Anterior cingulate cortex (tissue), 58 donors: Measurements from ENCODE around the gene ZNF700.
A peak's percentile ranks its signal among the peaks of the same experiment; 100 is the strongest.
"Not testable (repeated sequence)": the region's sequence is repeated elsewhere in the genome, so short reads cannot be mapped to it uniquely, and the experiment has no call there.

Experiments
- DNase-seq, 58 donors: peaks; one replicate each; lab custom pipeline; 2025; lab: John Stamatoyannopoulos, UW

The ZNF700 gene

GRCh38 chr19:11924886-11925650 is at the start of gene ZNF700:
Gene ZNF700, plus strand, starts transcription at chr19:11925107. Its CDS starts 104 bp downstream, at chr19:11925211.
- peak; percentile 40 to 97 (median 89) for DNase-seq

DNA sequence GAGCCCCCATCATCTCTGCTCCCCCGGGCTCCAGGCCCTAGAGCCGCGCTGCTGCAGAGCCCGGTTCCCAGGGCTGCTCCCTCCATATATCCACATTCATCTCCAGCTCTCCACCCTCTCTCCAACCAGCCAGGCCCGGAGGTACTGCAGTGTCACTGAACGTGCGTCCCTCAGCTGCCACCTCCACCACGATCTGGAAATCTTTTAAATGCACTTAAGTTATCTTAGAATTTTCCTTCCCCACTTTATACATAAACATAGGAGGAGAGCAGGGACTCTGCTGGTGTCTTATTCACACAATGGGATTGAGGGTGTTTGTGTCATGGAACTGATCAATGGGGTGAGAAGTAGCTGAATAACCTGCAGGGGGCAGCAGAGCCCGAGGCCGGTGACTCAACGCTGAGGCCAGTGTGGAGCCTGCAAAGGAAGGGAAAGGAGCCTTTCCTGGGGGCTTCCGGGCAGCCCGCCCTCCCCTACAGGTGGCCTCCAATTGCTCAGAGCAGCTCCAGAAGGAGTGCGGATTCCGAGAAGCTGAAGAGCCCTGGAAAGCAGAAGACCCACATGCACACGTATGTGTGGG is 45.1 kb upstream of the ZNF700 start:
- peak in 7 of 58 donors; percentile 0 to 15 (median 0) for DNase-seq

GRCh38 chr19:11880598-11880997 is 44.3 kb upstream of the ZNF700 start:
- DNase-seq, result no peak

- peak in 40 of 58 donors; percentile 0 to 47 (median 5) for DNase-seq
Observed at GRCh38 chr19:11881151-11881800, 43.6 kb upstream of the ZNF700 start.

- DNase-seq, result no peak
Observed at GRCh38 chr19:11882606-11883005, 42.3 kb upstream of the ZNF700 start.

GRCh38 chr19:11887234-11887610 is 37.7 kb upstream of the ZNF700 start:
- DNase-seq, result peak in 5 of 58 donors; percentile 7 to 56 (median 45)

DNA sequence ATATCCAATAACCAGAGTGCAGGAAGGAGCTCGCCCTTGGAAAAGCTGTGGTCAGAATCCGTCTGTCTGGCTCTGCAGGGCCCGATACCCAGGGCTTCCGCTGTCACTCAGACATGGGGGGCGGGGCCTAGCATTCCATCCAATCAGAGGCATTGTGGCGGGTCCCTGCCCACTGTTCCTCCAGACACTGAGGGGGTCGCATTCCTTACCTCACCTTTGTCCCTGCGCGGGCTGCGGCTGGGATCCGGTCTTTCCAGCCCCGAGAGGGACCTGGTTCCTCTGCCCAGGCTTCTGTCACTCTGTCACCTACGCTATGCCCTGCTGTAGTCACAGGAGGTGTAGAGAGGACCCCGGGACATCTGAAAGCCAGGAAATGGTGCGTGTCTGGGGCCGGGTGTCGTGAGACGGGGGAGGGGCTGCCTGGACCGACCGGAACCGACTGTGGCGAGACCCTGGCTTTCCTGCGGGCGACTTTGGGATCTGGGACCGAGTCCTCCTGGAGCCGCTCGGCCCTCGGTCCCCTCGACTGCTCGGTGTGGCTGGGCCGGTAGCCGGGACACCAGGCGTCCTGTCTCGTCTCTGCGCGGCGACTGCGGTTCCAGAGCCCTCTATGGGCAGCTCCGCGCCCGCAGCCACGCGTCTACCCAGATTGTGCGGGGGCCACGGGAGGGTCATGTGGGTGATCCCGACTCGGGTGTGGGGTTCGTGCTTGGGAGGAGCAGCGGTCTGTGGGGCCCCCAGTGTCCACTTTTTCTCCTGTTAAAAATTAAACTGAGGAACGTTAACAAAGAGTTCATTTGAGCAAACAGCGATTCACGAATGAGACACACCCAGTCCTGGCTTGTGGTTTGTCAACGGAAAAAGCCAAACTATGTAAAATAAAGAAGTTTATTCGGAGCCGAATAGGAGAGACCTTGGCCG is 37.0 kb upstream of the ZNF700 start, which contains the start of gene ZNF69:
Gene ZNF69, plus strand, starts transcription at position 172 of the 921 bp plus-strand sequence. Its CDS starts 142 bp downstream, at position 314.
- peak in 57 of 58 donors; percentile 12 to 87 (median 66) for DNase-seq

DNA sequence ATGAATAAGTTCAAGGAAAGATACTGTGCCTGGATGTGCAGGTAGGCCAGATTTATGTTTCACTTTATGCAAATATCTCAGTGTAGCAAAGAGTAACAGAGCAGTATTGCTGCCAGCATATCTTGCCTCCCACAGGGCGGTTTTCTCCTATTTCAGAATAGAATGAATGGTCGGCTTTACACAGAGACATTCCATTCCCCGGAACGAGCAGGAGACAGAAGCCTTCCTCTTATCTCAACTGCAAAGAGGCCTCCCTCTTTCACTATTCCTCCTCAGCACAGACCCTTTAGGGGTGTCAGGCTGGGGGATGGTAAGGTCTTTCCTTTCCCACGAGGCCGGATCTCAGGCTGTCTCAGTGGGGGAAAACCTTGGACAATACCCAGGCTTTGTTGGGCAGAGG is 35.0 kb upstream of the ZNF700 start:
- DNase-seq, result not testable (repeated sequence)

- no peak for DNase-seq
Observed at GRCh38 chr19:11890634-11891033, 34.3 kb upstream of the ZNF700 start.

GRCh38 chr19:11894851-11895250 is 30.1 kb upstream of the ZNF700 start:
- no peak for DNase-seq

GRCh38 chr19:11902228-11902627 is 22.7 kb upstream of the ZNF700 start:
- no peak for DNase-seq

DNA sequence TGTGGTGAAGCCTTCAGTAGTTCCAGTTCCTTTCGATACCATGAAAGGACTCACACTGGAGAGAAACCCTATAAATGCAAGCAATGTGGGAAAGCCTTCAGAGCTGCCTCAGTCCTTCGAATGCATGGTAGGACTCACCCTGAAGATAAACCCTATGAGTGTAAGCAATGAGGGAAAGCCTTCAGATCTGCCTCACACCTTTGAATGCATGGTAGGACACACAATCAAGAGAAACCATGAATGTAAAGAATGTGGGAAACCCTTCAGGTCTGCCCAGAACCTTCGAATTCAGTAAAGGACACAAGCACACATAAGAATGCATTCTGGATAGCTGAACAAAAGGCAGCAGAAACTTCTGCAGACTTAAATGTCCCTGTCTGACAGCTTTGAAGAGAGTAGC is 19.0 kb upstream of the ZNF700 start:
- DNase-seq, result no peak

DNA sequence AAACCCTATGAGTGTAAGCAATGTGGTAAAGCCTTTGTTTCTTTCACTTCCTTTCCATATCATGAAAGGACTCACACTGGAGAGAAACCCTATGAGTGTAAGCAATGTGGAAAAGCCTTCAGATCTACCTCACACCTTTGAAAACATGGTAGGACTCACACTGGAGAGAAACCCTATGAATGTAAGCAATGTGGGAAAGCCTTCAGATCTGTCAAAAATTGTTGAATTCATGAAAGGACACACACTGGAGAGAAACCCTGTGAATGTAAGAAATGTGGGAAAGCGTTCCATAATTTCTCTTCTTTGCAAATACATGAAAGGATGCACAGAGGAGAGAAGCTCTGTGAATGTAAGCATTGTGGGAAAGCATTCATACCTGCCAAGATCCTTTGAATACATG is 13.0 kb upstream of the ZNF700 start:
- not testable (repeated sequence) for DNase-seq

DNA sequence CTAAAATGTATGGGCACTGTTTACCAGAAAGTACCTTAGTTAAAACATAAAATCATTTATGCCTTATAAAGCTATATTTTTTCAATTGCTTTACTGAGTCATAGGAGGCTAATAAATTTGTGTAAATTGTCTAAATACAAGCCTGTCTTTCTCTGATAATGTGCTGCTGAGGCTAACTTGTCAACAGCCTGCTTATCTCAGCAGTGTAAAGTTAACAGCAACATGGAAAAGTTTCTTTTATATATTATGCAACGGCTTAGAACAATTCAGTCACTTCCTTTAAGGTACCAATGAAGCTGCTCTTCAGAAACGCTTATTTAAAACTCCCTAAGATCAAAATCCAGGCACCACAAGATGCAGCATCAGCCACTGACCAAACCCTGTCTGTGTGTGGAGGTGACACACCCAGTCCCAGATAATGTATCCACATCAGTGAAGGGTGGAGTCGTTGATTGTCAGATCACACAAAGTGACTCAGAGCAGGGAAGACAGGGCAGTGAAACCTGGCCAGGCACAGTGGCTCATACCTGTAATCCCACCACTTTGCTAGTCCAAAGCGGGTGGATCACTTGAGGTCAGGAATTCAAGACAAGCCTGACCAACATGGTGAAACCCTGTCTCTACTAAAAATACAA is 10.4 kb upstream of the ZNF700 start:
- DNase-seq, result not testable (repeated sequence)

DNA sequence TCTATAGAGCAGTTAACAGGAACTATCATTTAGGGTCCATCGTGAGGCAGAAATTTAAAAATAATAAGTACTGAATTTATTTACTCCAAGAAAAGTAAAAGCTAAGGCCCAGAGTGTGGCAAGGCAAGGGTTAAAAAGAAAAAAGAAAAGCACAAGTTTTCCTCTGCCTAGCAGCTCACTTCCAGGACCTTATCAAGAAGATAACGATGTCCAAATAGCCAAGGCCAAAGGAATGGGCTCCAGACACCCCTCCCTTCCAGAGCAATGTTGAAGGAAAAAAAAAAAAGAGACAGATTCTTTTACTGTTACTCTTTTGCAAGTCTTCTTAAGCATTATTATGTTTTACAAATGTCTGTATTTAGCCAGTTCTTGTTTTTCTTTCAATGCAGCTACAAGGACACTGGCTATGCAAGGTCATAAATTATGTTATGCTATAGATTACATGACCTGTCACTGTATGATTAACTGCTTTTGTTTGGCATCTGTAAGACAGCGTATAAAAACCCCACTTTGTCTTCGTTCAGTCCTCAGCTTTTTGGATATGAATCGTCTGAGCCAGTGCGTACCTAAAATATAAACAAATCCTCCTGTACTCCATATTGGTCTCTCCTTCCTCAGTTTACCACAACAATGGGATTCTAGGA is 2.9 kb upstream of the ZNF700 start:
- no peak for DNase-seq

GRCh38 chr19:11925651-11926187 is 812 bp downstream of the ZNF700 start:
- DNase-seq, result not testable (repeated sequence)

- DNase-seq, result no peak
Observed at GRCh38 chr19:11927227-11927626, 2.3 kb downstream of the ZNF700 start.

DNA sequence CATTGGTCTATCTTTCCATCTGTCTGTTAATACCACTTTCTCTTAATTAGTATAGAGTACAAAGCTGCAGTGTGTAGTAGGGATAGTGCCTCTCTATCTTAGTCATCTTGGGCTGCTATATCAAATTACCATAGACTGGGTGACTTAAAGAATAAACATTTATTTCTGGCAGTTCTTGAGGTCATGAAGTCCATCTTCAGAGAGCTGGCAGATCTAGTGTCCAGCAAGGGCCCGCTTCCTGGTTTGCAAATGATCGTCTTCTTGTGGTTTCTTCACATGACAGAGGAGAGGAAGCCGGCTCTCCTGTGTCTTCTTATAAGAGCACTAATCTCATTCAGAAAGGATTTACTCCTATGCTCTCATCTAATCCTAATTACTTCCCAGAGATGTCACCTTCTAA is 6.1 kb downstream of the ZNF700 start:
- peak in 2 of 58 donors; percentile 0 for DNase-seq

- DNase-seq, result no peak
Observed at GRCh38 chr19:11931513-11931912, 6.6 kb downstream of the ZNF700 start.
